ENCODE results near the gene FAAP20. TPM values are rescaled to one million over a fixed set of nuclear protein-coding genes. Genes with fewer than 3 reads are reported as not detected.
A peak's percentile ranks its signal among the peaks of the same experiment; 100 is the strongest.

The FAAP20 gene
- total RNA-seq, 1 experiment from 2014 or later, result 112 TPM

DNA sequence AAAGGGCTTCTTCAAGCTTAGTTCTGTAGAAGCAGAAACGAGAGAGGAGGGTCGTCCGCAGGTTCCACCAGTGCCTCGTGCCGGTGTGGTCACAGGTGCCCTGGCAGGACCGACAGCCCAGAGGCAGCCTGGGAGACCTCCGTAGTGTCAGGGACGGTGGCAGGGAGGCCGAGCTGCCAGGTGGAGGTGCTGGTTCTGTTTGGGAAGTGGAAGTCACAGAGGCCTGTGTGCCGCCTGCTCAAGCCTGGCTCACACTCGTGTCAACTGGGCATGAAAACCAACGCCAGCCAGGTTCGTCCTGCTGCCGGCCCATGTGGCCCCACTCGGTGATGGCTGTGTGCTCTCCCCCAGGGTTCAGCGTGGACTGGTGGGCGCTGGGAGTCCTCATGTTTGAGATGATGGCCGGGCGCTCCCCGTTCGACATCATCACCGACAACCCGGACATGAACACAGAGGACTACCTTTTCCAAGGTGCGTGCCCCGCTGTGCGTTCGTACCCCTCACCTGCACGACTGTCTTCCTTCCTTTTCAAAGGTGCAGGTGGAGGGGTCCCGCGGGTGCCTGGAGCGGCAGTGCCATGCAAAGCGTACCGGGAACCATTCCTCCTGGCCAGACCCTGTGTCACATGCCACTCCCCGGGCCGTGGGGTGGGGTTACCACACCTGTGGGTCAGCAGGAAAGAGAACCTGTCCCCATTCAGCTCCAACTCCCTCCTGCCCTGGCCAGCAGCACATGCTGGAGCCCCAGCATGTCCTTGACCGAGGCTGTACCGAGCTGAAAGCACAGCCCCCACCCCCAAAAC is 20.8 kb downstream of the FAAP20 start:
- H3K9ac ChIP-seq (ENCODE audit: low read length), result no peak overlapping the region
- H3K4me2 ChIP-seq (ENCODE audit: low read length), result no peak overlapping the region
- no peaks in the 10 kb centered on the region for H3K27me3 ChIP-seq (ENCODE audit: insufficient read depth, low read length)
- H3K36me3 ChIP-seq (ENCODE audit: control insufficient read depth in 1 of 2, insufficient read depth in 2 of 2, low read length in 2 of 2), result no peaks in the 10 kb centered on the region
- peaks cover 0 to 8% of the 10 kb centered on the region in 2 experiments; a peak in 1 of 4 replicates for H3K4me1 ChIP-seq (ENCODE audit: control insufficient read depth in 1 of 2, insufficient read depth in 2 of 2, low read length in 2 of 2)
- ChIA-PET POLR2A (no interaction called here), CTCF (interaction anchor here (0.9 to 1.9 kb wide), 9 partner anchors 8 to 218 kb away, joined by 3 to 27 read pairs (median 8); partner anchors contain the start of genes FAAP20, MORN1 and RER1), RAD21 (ENCODE audit: low non-redundant PET in 1 of 2, low total read pairs in 2 of 2, uncharacterized antibody in 2 of 2, unreplicated experiment in 2 of 2) (interaction anchor here in 1 of 2 experiments (0.9 kb wide), 1 partner anchor 21 kb away, joined by 4 read pairs; the partner anchor contains the start of gene FAAP20)
- H3K4me3 ChIP-seq (replicated peaks in 1 of 2; ENCODE audit: low read depth in 1 of 2, low read length in 2 of 2), result no peak overlapping the region
- H3K79me2 ChIP-seq (ENCODE audit: insufficient read depth, low read length), result no peaks in the 10 kb centered on the region
- TF ChIP-seq POLR2A (IDR thresholded peaks at IDR 0.05; ENCODE audit: borderline replicate concordance, extremely low read depth, insufficient read depth, insufficient read length), result no peak
- no TSS peak for BruUV-seq (replicated peaks)
- intact Hi-C loops (cut with micrococcal nuclease), result loop anchor here (1.0 to 2.0 kb wide), 2 partner anchors 33 to 213 kb away; no protein-coding TSS in a partner anchor
- ATAC-seq (peak; percentile 35), DNase-seq (ENCODE audit: low read depth, low spot score) (no peak)
- no peak overlapping the region for H3K27ac ChIP-seq (ENCODE audit: low read depth, low read length)
- H3K9me3 ChIP-seq (ENCODE audit: control insufficient read depth in 1 of 2, insufficient read depth in 1 of 2, low read depth in 1 of 2, low read length in 2 of 2), result no peaks in the 10 kb centered on the region
- H4K20me1 ChIP-seq (ENCODE audit: insufficient read depth), result no peaks in the 10 kb centered on the region
- no peak overlapping the region for H2AFZ ChIP-seq (ENCODE audit: low read depth, low read length, poor library complexity, severe bottlenecking)
- H3K9me2 ChIP-seq (ENCODE audit: insufficient read depth), result no peaks in the 10 kb centered on the region

DNA sequence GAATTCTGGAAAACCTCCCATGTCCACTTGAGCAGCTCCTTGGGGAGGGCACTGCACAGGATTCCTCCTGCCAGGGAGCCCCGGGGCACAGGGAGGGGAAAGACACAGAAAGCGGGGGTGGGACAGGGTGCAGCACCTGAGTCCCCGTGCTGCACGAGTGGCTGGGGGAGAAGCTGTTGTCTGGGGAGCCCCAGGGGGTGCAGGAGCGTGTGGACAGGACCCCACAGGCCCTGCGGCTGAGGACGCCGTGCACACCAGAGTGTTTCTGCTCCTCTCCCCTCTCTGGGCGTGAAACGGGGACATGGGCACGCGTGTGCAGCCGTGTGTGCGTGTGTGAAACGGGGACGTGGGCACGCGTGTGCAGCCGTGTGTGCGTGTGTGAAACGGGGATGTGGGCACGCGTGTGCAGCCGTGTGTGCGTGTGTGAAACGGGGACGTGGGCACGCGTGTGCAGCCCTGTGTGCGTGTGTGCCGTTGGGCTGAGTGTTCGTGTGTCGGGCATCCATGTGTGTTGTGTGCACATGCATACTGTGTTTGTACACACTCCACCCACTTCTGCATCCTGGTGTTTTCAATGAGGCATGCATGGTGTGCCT is 21.9 kb downstream of the FAAP20 start:
- TF ChIP-seq ZFX (IDR thresholded peaks at IDR 0.05), result no peak
- TF ChIP-seq EGR1 (IDR thresholded peaks at IDR 0.05; ENCODE audit: low read depth), result no peak
- TF ChIP-seq SP1 (IDR thresholded peaks at IDR 0.05; ENCODE audit: low read depth), result no peak
- TF ChIP-seq ZBTB33 (IDR thresholded peaks at IDR 0.05; ENCODE audit: extremely low read depth, insufficient replicate concordance, low read length), result no peak
- no peak for TF ChIP-seq SIN3A (IDR thresholded peaks at IDR 0.05; ENCODE audit: low read depth)
- no peak for TF ChIP-seq SRF (IDR thresholded peaks at IDR 0.05; ENCODE audit: low read depth)
- TF ChIP-seq CBX3 (IDR thresholded peaks at IDR 0.05; ENCODE audit: low read depth), result no peak
- no peaks in the 10 kb centered on the region for H3K79me2 ChIP-seq (ENCODE audit: insufficient read depth, low read length)
- ChIA-PET CTCF (no interaction called here), POLR2A (no interaction called here), RAD21 (ENCODE audit: low non-redundant PET in 1 of 2, low total read pairs in 2 of 2, uncharacterized antibody in 2 of 2, unreplicated experiment in 2 of 2) (no interaction called here)
- no peaks in the 10 kb centered on the region for H3K9me3 ChIP-seq (ENCODE audit: control insufficient read depth in 1 of 2, insufficient read depth in 1 of 2, low read depth in 1 of 2, low read length in 2 of 2)
- H3K9me2 ChIP-seq (ENCODE audit: insufficient read depth), result no peaks in the 10 kb centered on the region
- no peak overlapping the region for H3K9ac ChIP-seq (ENCODE audit: low read length)
- peaks cover 0 to 8% of the 10 kb centered on the region in 2 experiments; a peak in 1 of 4 replicates for H3K4me1 ChIP-seq (ENCODE audit: control insufficient read depth in 1 of 2, insufficient read depth in 2 of 2, low read length in 2 of 2)
- intact Hi-C loops (cut with micrococcal nuclease), result no loop called here
- BruUV-seq (replicated peaks), result no TSS peak
- no peak for ATAC-seq
- H3K36me3 ChIP-seq (ENCODE audit: control insufficient read depth in 1 of 2, insufficient read depth in 2 of 2, low read length in 2 of 2), result no peaks in the 10 kb centered on the region
- no peak overlapping the region for H2AFZ ChIP-seq (ENCODE audit: low read depth, low read length, poor library complexity, severe bottlenecking)
- H3K4me3 ChIP-seq (replicated peaks in 1 of 2; ENCODE audit: low read depth in 1 of 2, low read length in 2 of 2), result no peak overlapping the region
- no peak overlapping the region for H3K27ac ChIP-seq (ENCODE audit: low read depth, low read length)
- no peak overlapping the region for H3K4me2 ChIP-seq (ENCODE audit: low read length)
- no peaks in the 10 kb centered on the region for H4K20me1 ChIP-seq (ENCODE audit: insufficient read depth)
- DNase-seq (ENCODE audit: low read depth, low spot score), result no peak
- no peaks in the 10 kb centered on the region for H3K27me3 ChIP-seq (ENCODE audit: insufficient read depth, low read length)
